ENCODE results near the gene RIPOR2. TPM values are rescaled to one million over a fixed set of nuclear protein-coding genes. Genes with fewer than 3 reads are reported as not detected.

RIPOR2 gene
- total RNA-seq, 4 donors from 2014 or later, result 3.7 to 112 (median 6.1) TPM

- Histone ChIP-seq H3K4me1 (no peaks in the 10 kb centered on the region), H3K36me3 (no peaks in the 10 kb centered on the region), H3K27me3 (no peaks in the 10 kb centered on the region), H3K4me3 (no peak overlapping the region), H3K27ac (no peak overlapping the region), H3K9me3 (no peaks in the 10 kb centered on the region)
- DNase-seq, result no peak
- TF ChIP-seq CTCF (IDR thresholded peaks at IDR 0.05) (no peak), POLR2A (IDR thresholded peaks at IDR 0.05) (no peak)
Measured at GRCh38 chr6:24960991-24961475, 25.3 kb upstream of the RIPOR2 start.

- Histone ChIP-seq H3K4me3 (no peak overlapping the region), H3K27me3 (no peaks in the 10 kb centered on the region), H3K27ac (no peak overlapping the region), H3K4me1 (no peaks in the 10 kb centered on the region), H3K9me3 (no peaks in the 10 kb centered on the region), H3K36me3 (no peaks in the 10 kb centered on the region)
- no peak for DNase-seq
- no peak for TF ChIP-seq CTCF (IDR thresholded peaks at IDR 0.05)
- no peak for TF ChIP-seq POLR2A (IDR thresholded peaks at IDR 0.05)
Measured at GRCh38 chr6:24959319-24959718, 23.6 kb upstream of the RIPOR2 start.

GRCh38 chr6:24957199-24957598, 21.4 kb upstream of the RIPOR2 start:
- H3K27ac ChIP-seq, result no peak overlapping the region
- H3K4me1 ChIP-seq, result peaks cover 0 to 5% (median 0%) of the 10 kb centered on the region in 4 donors
- no peak for DNase-seq
- no peak overlapping the region for H3K4me3 ChIP-seq
- no peaks in the 10 kb centered on the region for H3K9me3 ChIP-seq
- TF ChIP-seq CTCF (IDR thresholded peaks at IDR 0.05) (no peak), POLR2A (IDR thresholded peaks at IDR 0.05) (no peak)
- H3K36me3 ChIP-seq, result no peaks in the 10 kb centered on the region
- H3K27me3 ChIP-seq, result no peaks in the 10 kb centered on the region

GRCh38 chr6:24953726-24954125, 18.0 kb upstream of the RIPOR2 start:
- Histone ChIP-seq H3K4me3 (no peak overlapping the region), H3K36me3 (no peaks in the 10 kb centered on the region), H3K27ac (peak overlapping the region in 1 of 4 donors; percentile 65), H3K9me3 (no peaks in the 10 kb centered on the region), H3K4me1 (peaks cover 0 to 24% (median 12%) of the 10 kb centered on the region in 4 donors), H3K27me3 (no peaks in the 10 kb centered on the region)
- no peak for TF ChIP-seq POLR2A (IDR thresholded peaks at IDR 0.05)
- TF ChIP-seq CTCF (IDR thresholded peaks at IDR 0.05), result no peak
- no peak for DNase-seq

- peak overlapping the region in 3 of 4 donors; percentile 35 to 65 (median 61) for H3K27ac ChIP-seq
- TF ChIP-seq POLR2A (IDR thresholded peaks at IDR 0.05), result no peak
- peak in 1 of 6 experiments; percentile 9 for TF ChIP-seq CTCF (IDR thresholded peaks at IDR 0.05)
- H3K4me1 ChIP-seq, result peaks cover 0 to 24% (median 12%) of the 10 kb centered on the region in 4 donors
- peak in 2 of 3 donors; percentile 80 for DNase-seq
- H3K9me3 ChIP-seq, result no peaks in the 10 kb centered on the region
- H3K4me3 ChIP-seq, result no peak overlapping the region
- no peaks in the 10 kb centered on the region for H3K36me3 ChIP-seq
- no peaks in the 10 kb centered on the region for H3K27me3 ChIP-seq
Measured at GRCh38 chr6:24951811-24952299, 16.1 kb upstream of the RIPOR2 start.

Data from Peyer's patch (tissue), 4 donors.